Kidney (tissue), 14 donors: ENCODE data around the gene SEC23A. TPM values are rescaled to one million over a fixed set of nuclear protein-coding genes. Genes with fewer than 3 reads are reported as not detected.

Experiments
- DNase-seq, 5 donors: peaks; one replicate each; pipeline ENCODE4 v3.0.0-alpha.2; 2013 to 2020
- FAIRE-seq: peaks from 2 replicates; lab custom pipeline; 2012; peaks lifted over from hg19 to GRCh38; lab: Jason Lieb, UNC
- H3K27ac ChIP-seq, 2 donors: one replicate each; pipeline ENCODE4 v1.7.0; 2013; ENCODE audit warnings: low read depth in 2 of 2, low read length in 2 of 2, inconsistent platforms in 1 of 2
- H3K27me3 ChIP-seq: one replicate; pipeline ENCODE4 v1.7.1; 2013; ENCODE audit warnings: low read length, inconsistent platforms; ENCODE audit not compliant: control insufficient read depth, insufficient read depth
- H3K36me3 ChIP-seq, 3 donors: one replicate each; pipeline versions ENCODE4 v1.7.0 to v1.7.1; 2013; ENCODE audit warnings: low read length in 3 of 3, control low read depth in 1 of 3, inconsistent platforms in 1 of 3; ENCODE audit not compliant: insufficient read depth in 3 of 3, control insufficient read depth in 2 of 3
- H3K4me1 ChIP-seq, 3 donors: one replicate each; pipeline versions ENCODE4 v1.7.0 to v1.7.1; 2013; ENCODE audit warnings: low read length in 3 of 3, inconsistent platforms in 1 of 3, low read depth in 1 of 3; ENCODE audit not compliant: control insufficient read depth in 2 of 3, insufficient read depth in 2 of 3
- H3K4me3 ChIP-seq, 3 donors: one replicate each; pipeline versions ENCODE4 v1.7.0 to v1.8.1; 2013; ENCODE audit warnings: low read length in 3 of 3, control low read depth in 1 of 3, inconsistent platforms in 1 of 3
- H3K9ac ChIP-seq, 3 donors: one replicate each; pipeline versions ENCODE4 v1.7.0 to v1.7.1; 2013; ENCODE audit warnings: low read length in 3 of 3, control low read depth in 1 of 3, inconsistent platforms in 1 of 3
- H3K9me3 ChIP-seq, 3 donors: one replicate each; pipeline versions ENCODE4 v1.7.0 to v1.7.1; 2013; ENCODE audit warnings: low read length in 3 of 3, control low read depth in 1 of 3, inconsistent platforms in 1 of 3; ENCODE audit not compliant: control insufficient read depth in 2 of 3, insufficient read depth in 1 of 3
- CTCF ChIP-seq: IDR thresholded peaks from 3 replicates; pipeline ENCODE4 v1.5.1; 2012; ENCODE audit warnings: mild to moderate bottlenecking, moderate library complexity, borderline replicate concordance; ENCODE audit not compliant: insufficient read depth; ENCODE audit errors: extremely low read depth
- intact Hi-C: fragments of 100-400 bp; cut with DNase I; formaldehyde crosslinking; loops from one replicate; pipeline ENCODE4 v1.11.1; 2022
- polyA plus RNA-seq: library from polyadenylated mRNA; stranded (reverse); fragments of 350-450 nt; fragmentation: Illumina TruSeq; extraction: RNeasy Lipid Tissue Mini Kit (QIAGEN cat#74804); gene quantifications from one replicate; pipeline ENCODE4 v1.2.3, GENCODE V29; 2014; ENCODE audit warnings: low read depth, low replicate concordance; ENCODE audit not compliant: insufficient read depth
- total RNA-seq: library from RNA; stranded (reverse); fragmentation: NEBNext Ultra II Directional; extraction: Animal tissue kit (Norgen Biotek cat#: 25700); gene quantifications from one replicate; pipeline ENCODE4 v1.2.1, GENCODE V29; 2021
- donor health status: control.
- donor health status: control.
- donor health status: control.
- donor health status: control.
- donor health status: control.
- donor health status: DM: yes; HTN: yes; CAD: no.
- donor health status: Normal renal cell carcinoma (clear cell type).

Gene SEC23A
- total and polyA plus RNA-seq, 2 donors from 2014 or later, result 10.9 to 48.8 TPM

- H3K9me3 ChIP-seq, result no peaks in the 10 kb centered on the region
- no peak overlapping the region for H3K9ac ChIP-seq
- no peaks in the 10 kb centered on the region for H3K36me3 ChIP-seq
- DNase-seq (no peak), FAIRE-seq (no peak)
- H3K4me1 ChIP-seq, result no peaks in the 10 kb centered on the region
- no peak for TF ChIP-seq CTCF
- H3K27me3 ChIP-seq, result no peaks in the 10 kb centered on the region
- H3K4me3 ChIP-seq, result no peak overlapping the region
- intact Hi-C loops, result no loop called here
- H3K27ac ChIP-seq, result no peak overlapping the region
Measured at GRCh38 chr14:38999949-39000348, 103.1 kb downstream of the SEC23A start.

- DNase-seq (no peak), FAIRE-seq (no peak)
- Histone ChIP-seq H3K9me3 (no peaks in the 10 kb centered on the region), H3K27me3 (no peaks in the 10 kb centered on the region), H3K27ac (no peak overlapping the region), H3K4me3 (no peak overlapping the region), H3K36me3 (no peaks in the 10 kb centered on the region), H3K4me1 (no peaks in the 10 kb centered on the region), H3K9ac (no peak overlapping the region)
- intact Hi-C loops, result no loop called here
- no peak for TF ChIP-seq CTCF
Measured at GRCh38 chr14:38994731-38995130, 108.3 kb downstream of the SEC23A start.

- no peak overlapping the region for H3K27ac ChIP-seq
- TF ChIP-seq CTCF, result no peak
- FAIRE-seq, result no peak
- H3K9ac ChIP-seq, result no peak overlapping the region
- no peak for DNase-seq
- H3K9me3 ChIP-seq, result no peaks in the 10 kb centered on the region
- H3K27me3 ChIP-seq, result no peaks in the 10 kb centered on the region
- no peaks in the 10 kb centered on the region for H3K4me1 ChIP-seq
- intact Hi-C loops, result no loop called here
- H3K4me3 ChIP-seq, result no peak overlapping the region
- no peaks in the 10 kb centered on the region for H3K36me3 ChIP-seq
Measured at GRCh38 chr14:38993981-38994380, 109.1 kb downstream of the SEC23A start.
